SK-MEL-5 (cell line): ENCODE data around the gene IL31RA. TPM values are rescaled to one million over a fixed set of nuclear protein-coding genes. Genes with fewer than 3 reads are reported as not detected.
A peak's percentile ranks its signal among the peaks of the same experiment; 100 is the strongest.
"Not testable (repeated sequence)": the region's sequence is repeated elsewhere in the genome, so short reads cannot be mapped to it uniquely, and the experiment has no call there.

Experiments used
- DNase-seq: peaks from one replicate; pipeline ENCODE4 v3.0.0-alpha.2; 2016; ENCODE audit warnings: low read depth, low spot score
- in situ Hi-C: cut with HindIII; loops from 2 replicates; pipeline ENCODE4 v1.10.0; 2016; ENCODE audit warnings: low sequenced_read_pairs, high pct_unique_total_duplicates, low pct_unique_long_range_greater_than_20kb
- small RNA-seq, 2 experiments: library from RNA; depleted of rRNA; stranded (forward); fragments of <200 nt; gene quantifications; one replicate each; pipeline ENCODE3, GENCODE V24; 2014
- total RNA-seq: library from RNA; depleted of rRNA; stranded (reverse); fragments of >200 nt; shearing (Covaris generic); gene quantifications from 2 replicates; pipeline ENCODE4 v1.2.3, GENCODE V29; 2014; rRNA removed

Gene IL31RA
- total RNA-seq, 1 experiment from 2014 or later: not detected

GRCh38 chr5:55934115-55934613, 83.0 kb downstream of the IL31RA start:
- in situ Hi-C loops: no loop called here
- no peak for DNase-seq

GRCh38 chr5:55934720-55935119, 83.6 kb downstream of the IL31RA start:
- in situ Hi-C loops: no loop called here
- no peak for DNase-seq

- no peak for DNase-seq
- in situ Hi-C loops: no loop called here
These were observed 84.2 kb downstream of the IL31RA start for GRCh38 chr5:55935371-55935770.

GRCh38 chr5:55936100-55936693, 85.0 kb downstream of the IL31RA start:
- DNase-seq: peak; percentile 83
- in situ Hi-C loops: no loop called here

GRCh38 chr5:55937598-55937997, 86.4 kb downstream of the IL31RA start:
- DNase-seq, in situ Hi-C loops: not testable (repeated sequence)

- DNase-seq, in situ Hi-C loops: not testable (repeated sequence)
These were observed 90.0 kb downstream of the IL31RA start for GRCh38 chr5:55941154-55941553.

GRCh38 chr5:55959208-55959607, 108.1 kb downstream of the IL31RA start:
- in situ Hi-C loops: no loop called here
- no peak for DNase-seq

- DNase-seq: no peak
- in situ Hi-C loops: no loop called here
These were observed 109.6 kb downstream of the IL31RA start for GRCh38 chr5:55960779-55961178.

- no peak for DNase-seq
- in situ Hi-C loops: no loop called here
These were observed 114.4 kb downstream of the IL31RA start for GRCh38 chr5:55965525-55965924.

- in situ Hi-C loops: no loop called here
- no peak for DNase-seq
These were observed 115.1 kb downstream of the IL31RA start for GRCh38 chr5:55966284-55966683.

GRCh38 chr5:55969956-55970355, 118.8 kb downstream of the IL31RA start:
- in situ Hi-C loops: no loop called here
- DNase-seq: no peak

Small RNA genes within 50 kb of the gene (small RNA-seq; reads per million reads assigned to genes)
- 0 reads per million in 2 experiments for gene AC016596.1

Other genes starting within 250 kb of the IL31RA start
- 33.1 and 44.0 TPM in 2 replicates for gene SLC38A9, start 139.0 kb upstream of the IL31RA start, total RNA-seq
- gene DDX4, start 113.3 kb upstream of the IL31RA start, total RNA-seq: not detected in 2 replicates
- 92.2 and 98.5 TPM in 2 replicates for gene IL6ST, start 143.6 kb downstream of the IL31RA start, total RNA-seq